ENCODE results near the gene BICDL1. TPM values are rescaled to one million over a fixed set of nuclear protein-coding genes. Genes with fewer than 3 reads are reported as not detected.
"Not testable (repeated sequence)": the region's sequence is repeated elsewhere in the genome, so short reads cannot be mapped to it uniquely, and the experiment has no call there.

The BICDL1 gene, protein sequence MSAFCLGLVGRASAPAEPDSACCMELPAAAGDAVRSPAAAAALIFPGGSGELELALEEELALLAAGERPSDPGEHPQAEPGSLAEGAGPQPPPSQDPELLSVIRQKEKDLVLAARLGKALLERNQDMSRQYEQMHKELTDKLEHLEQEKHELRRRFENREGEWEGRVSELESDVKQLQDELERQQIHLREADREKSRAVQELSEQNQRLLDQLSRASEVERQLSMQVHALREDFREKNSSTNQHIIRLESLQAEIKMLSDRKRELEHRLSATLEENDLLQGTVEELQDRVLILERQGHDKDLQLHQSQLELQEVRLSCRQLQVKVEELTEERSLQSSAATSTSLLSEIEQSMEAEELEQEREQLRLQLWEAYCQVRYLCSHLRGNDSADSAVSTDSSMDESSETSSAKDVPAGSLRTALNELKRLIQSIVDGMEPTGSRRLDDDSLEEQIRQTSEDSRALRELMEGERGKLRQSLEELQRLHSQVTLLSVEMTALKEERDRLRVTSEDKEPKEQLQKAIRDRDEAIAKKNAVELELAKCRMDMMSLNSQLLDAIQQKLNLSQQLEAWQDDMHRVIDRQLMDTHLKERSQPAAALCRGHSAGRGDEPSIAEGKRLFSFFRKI
- under 1 TPM in 5 of 6 donors, not detected in 1; 0.12 to 0.40 (median 0.30) TPM for polyA plus RNA-seq (ENCODE audit: low read depth in 6 of 6)

DNA sequence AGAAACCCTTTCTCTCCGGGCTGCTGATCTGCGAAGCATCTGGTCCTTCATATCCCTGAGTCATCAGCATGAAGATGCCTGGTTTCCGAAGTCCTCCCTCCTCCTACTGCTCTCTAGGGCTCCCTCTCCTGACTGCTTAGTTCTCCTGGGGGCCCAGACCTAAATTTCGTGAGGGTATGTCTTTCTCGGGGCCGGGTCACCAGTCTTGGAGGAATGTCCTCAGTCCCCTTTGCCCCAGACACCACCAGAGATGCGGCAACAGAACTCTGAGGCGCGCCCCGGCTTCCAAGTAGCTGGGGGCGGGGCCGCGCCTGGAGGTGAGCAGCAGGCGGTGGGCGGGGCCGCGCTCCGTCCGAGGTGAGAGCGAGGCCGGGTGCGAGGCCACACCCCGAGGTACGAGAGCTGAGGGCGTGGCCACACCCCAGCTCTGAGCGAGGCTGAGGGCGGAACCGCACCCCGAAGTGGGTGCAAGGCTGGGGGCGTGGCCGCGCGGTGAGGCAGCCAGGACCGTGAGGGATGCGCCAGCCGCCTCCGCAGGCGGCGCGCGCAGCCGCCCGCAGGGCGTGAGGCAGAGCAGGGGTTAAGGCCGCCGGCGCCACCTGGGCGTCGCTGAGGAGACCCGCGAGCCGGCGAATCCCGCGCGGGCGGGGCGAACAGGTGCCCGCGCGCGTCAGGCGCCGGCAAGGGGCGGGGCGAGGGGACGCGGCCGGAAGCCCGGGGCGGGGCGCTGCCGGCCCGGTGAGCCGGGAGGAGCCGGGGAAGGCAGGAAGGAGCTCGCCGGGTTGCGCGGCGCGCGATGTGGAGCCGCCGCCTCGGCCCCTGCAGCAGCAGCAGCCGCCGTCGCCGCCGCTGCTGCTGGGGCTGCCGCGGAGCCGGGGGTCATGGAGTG, at the start of gene BICDL1:
Gene BICDL1, plus strand, starts transcription at position 765 of the 889 bp plus-strand sequence. CDS start 633 bp downstream, outside the sequence.
- DNase-seq, result peak; percentile 96
- Mint-ChIP-seq H3K9me3 (no peaks in the 10 kb centered on the region), H3K4me1 (peaks cover 13 to 16% (median 14%) of the 10 kb centered on the region in 3 donors), H3K27me3 (peaks cover 3 to 14% (median 7%) of the 10 kb centered on the region in 3 donors), H3K4me3 (peak within 1 kb of the TSS; percentile 82 to 92 (median 87)), H3K27ac (peak within 1 kb of the TSS; percentile 59 to 95 (median 92)), H3K36me3 (no peaks in the 10 kb centered on the region)
- ATAC-seq (ENCODE audit: low read depth in 2 of 2), result peak; percentile 75 to 76

DNA sequence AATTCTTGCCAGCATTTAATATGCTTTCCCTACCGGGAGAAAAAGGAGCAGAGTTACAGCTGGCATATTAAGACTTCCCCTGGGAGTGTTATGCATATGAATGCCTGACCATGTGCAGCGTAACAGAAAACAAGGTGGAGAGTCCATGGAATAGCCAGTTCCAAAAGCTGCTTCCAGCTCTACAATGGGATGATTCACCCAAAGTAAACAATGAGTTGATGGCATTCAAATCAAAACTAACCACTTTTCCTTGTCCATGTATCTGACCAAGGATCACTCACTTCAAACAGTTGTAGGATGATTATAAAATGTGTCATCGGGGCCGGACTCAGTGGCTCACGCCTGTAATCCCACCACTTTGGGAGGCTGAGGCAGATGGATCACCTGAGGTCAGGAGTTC, 48.1 kb upstream of the BICDL1 start:
- H3K4me3 Mint-ChIP-seq, result no peak overlapping the region
- H3K27ac Mint-ChIP-seq, result no peak overlapping the region

DNA sequence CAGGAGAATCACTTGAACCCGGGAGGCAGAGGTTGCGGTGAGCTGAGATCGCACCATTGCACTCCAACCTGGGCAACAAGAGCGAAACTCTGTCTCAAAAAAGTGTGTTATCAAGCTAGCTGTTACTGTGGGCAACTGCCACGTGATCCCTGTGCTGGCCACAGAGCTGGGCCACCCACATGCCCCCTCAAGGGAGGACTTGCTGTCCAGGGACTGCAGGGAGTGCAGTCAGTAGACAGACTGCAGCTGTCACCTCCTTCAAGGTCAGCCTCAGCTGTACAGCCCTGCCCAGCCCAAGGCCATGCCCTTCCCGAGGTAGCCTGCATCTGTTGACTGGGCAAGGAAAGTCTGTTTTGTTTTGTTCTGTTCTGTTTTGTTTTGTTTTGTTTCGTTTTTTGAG, 46.6 kb upstream of the BICDL1 start:
- no peak overlapping the region for H3K4me3 Mint-ChIP-seq
- ATAC-seq (ENCODE audit: low read depth in 2 of 2), result no peak
- H3K36me3 Mint-ChIP-seq, result no peaks in the 10 kb centered on the region
- H3K27ac Mint-ChIP-seq, result no peak overlapping the region
- H3K27me3 Mint-ChIP-seq, result peaks cover 13 to 19% (median 19%) of the 10 kb centered on the region in 3 donors
- DNase-seq, result no peak
- H3K4me1 Mint-ChIP-seq, result no peaks in the 10 kb centered on the region
- H3K9me3 Mint-ChIP-seq, result no peaks in the 10 kb centered on the region

More for the DNA sequence above, 48.1 kb upstream of the BICDL1 start:
- no peaks in the 10 kb centered on the region for H3K4me1 Mint-ChIP-seq
- no peak for DNase-seq
- no peaks in the 10 kb centered on the region for H3K36me3 Mint-ChIP-seq
- no peak for ATAC-seq (ENCODE audit: low read depth in 2 of 2)
- no peaks in the 10 kb centered on the region for H3K9me3 Mint-ChIP-seq
- H3K27me3 Mint-ChIP-seq, result peaks cover 13 to 31% (median 23%) of the 10 kb centered on the region in 3 donors

DNA sequence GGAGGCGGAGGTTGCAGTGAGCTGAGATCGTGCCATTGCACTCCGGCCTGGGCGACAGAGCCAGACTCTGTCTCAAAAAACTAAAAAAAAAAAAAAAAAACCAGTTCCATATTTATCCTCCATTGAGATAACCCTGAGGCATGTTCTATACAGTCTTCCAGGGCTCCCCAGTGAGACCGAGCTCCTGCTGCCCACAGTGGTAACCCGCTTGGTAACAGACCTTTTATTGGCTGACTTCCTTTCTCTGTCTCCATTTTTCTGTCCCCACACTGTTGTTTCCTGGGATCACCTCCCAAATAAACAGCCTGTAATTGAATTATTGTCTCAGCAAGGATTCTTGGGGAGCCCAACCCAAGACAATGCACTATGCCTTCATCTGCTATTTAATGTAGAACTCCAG, 42.8 kb upstream of the BICDL1 start:
- no peak for ATAC-seq (ENCODE audit: low read depth in 2 of 2)
- Mint-ChIP-seq H3K9me3 (no peaks in the 10 kb centered on the region), H3K4me1 (no peaks in the 10 kb centered on the region), H3K27me3 (peaks cover 7 to 20% (median 20%) of the 10 kb centered on the region in 3 donors), H3K36me3 (no peaks in the 10 kb centered on the region), H3K27ac (peak overlapping the region in 1 of 6 donors; percentile 63), H3K4me3 (no peak overlapping the region)
- no peak for DNase-seq

DNA sequence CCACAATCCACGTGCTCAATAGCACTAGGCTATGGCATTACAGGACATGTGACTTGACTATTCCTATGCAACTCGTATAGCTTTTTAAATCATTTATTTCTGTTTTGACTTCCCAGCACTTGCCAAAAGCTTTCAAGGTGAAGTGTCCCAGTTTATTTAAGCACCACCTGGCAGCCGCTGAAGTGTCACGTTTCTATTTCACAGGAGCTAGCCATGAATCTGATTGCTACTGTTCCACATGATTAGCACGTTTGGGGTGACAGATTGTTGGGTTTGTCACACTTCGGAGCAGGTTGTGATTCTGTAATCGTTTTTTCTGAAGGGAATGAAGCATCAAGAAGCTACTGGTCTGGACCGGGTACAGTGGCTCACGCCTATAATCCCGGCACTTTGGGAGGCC, 39.9 kb upstream of the BICDL1 start:
- ATAC-seq (ENCODE audit: low read depth in 2 of 2) (no peak), DNase-seq (no peak)
- Mint-ChIP-seq H3K4me3 (no peak overlapping the region), H3K27me3 (peaks cover 7 to 19% (median 15%) of the 10 kb centered on the region in 3 donors), H3K9me3 (no peaks in the 10 kb centered on the region), H3K4me1 (no peaks in the 10 kb centered on the region), H3K36me3 (no peaks in the 10 kb centered on the region), H3K27ac (no peak overlapping the region)

DNA sequence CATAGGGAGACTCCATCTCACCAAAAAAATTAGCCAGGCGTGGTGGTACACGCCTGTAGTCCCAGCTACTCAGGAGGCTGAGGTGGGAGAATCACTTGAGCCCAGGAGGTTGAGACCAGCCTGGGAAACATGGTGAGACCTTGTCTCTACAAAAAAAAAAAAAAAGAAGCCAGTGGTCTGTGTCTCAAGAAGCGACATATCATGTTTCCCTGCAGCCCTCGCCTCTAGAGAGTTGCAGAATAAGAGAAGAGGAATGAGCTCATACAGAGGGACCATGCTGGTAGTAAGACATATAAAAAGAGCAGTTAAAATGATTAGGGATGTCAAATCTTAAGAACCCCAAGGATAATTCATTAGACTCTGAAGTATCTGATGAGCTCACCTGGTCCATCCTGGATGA, 39.4 kb upstream of the BICDL1 start:
- Mint-ChIP-seq H3K4me3 (no peak overlapping the region), H3K9me3 (peaks cover 0 to under 1% (median 0%) of the 10 kb centered on the region in 7 donors), H3K36me3 (no peaks in the 10 kb centered on the region), H3K4me1 (no peaks in the 10 kb centered on the region), H3K27me3 (peaks cover 7 to 19% (median 15%) of the 10 kb centered on the region in 3 donors), H3K27ac (no peak overlapping the region)
- ATAC-seq (ENCODE audit: low read depth in 2 of 2) (no peak), DNase-seq (no peak)

DNA sequence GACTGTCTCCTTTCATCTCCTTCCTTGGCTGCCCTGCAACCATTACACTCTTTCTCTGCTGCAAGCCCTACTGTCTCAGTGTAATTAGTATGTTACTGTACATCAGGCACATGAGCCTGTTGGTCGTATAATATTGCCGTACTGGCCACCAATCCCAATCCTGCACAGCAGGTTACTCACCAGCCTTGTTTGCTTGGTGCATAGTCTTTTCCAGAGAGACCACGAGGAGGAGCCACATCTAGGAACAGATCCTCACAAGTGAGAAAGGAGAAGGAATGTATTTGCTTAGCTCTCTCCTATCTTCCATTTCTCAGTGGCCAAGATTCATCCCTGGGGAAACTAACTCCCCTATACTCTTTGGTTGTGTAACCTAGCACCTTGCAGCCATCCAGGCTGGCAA, 33.0 kb upstream of the BICDL1 start:
- ATAC-seq (ENCODE audit: low read depth in 2 of 2) (no peak), DNase-seq (no peak)
- Mint-ChIP-seq H3K27ac (peak overlapping the region in 1 of 6 donors; percentile 25), H3K36me3 (peaks cover 0 to 12% of the 10 kb centered on the region in 2 donors), H3K4me3 (no peak overlapping the region), H3K9me3 (peaks cover 9 to 38% (median 24%) of the 10 kb centered on the region in 7 donors), H3K27me3 (peaks cover 6 to 12% (median 9%) of the 10 kb centered on the region in 3 donors), H3K4me1 (no peaks in the 10 kb centered on the region)

DNA sequence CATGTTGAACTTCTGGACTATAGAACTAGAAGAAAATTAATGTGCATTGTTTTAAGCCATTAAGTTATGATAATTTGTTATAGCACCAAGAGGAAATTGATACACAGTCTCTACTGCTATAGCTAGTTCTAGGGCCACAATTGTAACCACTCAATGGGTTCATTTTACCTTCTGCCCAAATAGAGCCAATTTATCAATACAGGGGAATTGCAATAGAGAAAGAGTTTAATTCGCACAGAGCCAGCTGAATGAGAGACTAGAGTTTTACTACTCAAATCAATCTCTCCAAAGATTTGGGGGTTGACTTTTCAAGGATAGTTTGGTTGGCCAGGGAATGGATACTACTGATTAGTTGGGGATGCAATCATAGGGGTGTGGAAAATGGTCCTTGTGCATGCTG, 31.9 kb upstream of the BICDL1 start:
- H3K9me3 Mint-ChIP-seq, result peaks cover 9 to 38% (median 24%) of the 10 kb centered on the region in 7 donors
- DNase-seq (no peak), ATAC-seq (ENCODE audit: low read depth in 2 of 2) (no peak)
- no peak overlapping the region for H3K27ac Mint-ChIP-seq
- peaks cover 0 to 12% of the 10 kb centered on the region in 2 donors for H3K36me3 Mint-ChIP-seq
- no peaks in the 10 kb centered on the region for H3K4me1 Mint-ChIP-seq
- no peak overlapping the region for H3K4me3 Mint-ChIP-seq
- peaks cover 6 to 12% (median 9%) of the 10 kb centered on the region in 3 donors for H3K27me3 Mint-ChIP-seq

DNA sequence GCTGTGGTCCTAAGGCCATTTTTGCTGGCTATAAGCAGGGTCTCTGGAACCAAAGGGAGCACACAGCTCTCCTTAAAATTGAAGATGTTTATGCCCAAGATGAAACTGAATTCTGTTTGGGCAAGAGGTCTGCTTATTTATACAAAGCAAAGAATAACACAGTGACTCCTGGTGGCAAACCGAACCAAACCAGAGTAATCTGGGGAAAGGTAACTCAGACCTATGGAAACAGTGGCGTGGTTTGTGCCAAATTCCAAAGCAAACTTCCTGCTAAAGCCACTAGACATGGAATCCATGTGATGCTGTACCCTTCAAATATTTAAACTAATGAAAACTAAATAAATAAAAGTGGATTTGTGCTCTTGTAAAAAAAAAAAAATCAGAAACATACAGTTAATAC, 29.6 kb upstream of the BICDL1 start:
- Mint-ChIP-seq H3K4me1 (no peaks in the 10 kb centered on the region), H3K36me3 (peaks cover 0 to 12% of the 10 kb centered on the region in 2 donors), H3K27ac (no peak overlapping the region), H3K27me3 (peaks cover 6 to 13% (median 12%) of the 10 kb centered on the region in 3 donors), H3K4me3 (no peak overlapping the region), H3K9me3 (peaks cover 9 to 38% (median 24%) of the 10 kb centered on the region in 7 donors)
- ATAC-seq (ENCODE audit: low read depth in 2 of 2), result no peak
- no peak for DNase-seq

DNA sequence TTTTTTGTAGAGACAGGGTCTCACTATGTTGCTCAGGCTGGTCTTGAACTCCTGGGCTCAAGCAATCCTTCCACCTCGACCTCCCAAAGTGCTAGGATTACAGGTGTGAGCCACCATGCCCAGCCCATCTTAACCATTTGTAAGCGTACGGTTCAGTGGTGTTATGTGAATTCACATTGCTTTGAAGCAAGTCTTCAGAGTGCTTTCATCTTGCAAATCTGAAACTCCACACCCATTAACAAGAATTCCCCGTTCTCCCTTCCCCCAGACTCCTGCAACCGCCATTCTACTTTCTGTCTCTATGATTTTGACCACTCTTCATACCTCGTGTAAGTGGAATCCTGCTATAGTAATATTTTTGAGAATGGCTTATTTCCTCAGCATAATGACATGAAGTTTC, 24.9 kb upstream of the BICDL1 start:
- no peak overlapping the region for H3K4me3 Mint-ChIP-seq
- DNase-seq (no peak), ATAC-seq (ENCODE audit: low read depth in 2 of 2) (no peak)
- no peaks in the 10 kb centered on the region for H3K36me3 Mint-ChIP-seq
- H3K9me3 Mint-ChIP-seq, result peaks cover 0 to 2% (median 0%) of the 10 kb centered on the region in 7 donors
- peak overlapping the region in 1 of 6 donors; percentile 53 for H3K27ac Mint-ChIP-seq
- H3K27me3 Mint-ChIP-seq, result peaks cover 6 to 17% (median 13%) of the 10 kb centered on the region in 3 donors
- no peaks in the 10 kb centered on the region for H3K4me1 Mint-ChIP-seq

DNA sequence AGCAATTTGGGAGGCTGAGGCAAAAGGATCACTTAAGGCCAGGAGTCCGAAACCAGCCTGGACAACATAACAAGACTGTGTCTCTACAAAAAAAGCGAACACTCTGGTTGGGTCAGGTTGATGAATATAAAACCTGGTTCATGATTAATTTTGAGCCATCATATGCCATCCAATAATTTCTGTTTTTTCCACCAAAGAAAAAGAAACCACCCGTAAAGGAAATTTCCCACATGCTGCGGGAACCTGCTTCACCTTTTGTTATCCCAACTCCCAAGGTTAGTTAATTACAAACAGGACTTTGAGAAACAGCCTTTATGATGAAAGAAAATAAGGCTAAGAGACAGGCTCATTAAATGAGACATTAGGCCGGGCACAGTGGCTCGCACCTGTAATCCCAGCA, 24.1 kb upstream of the BICDL1 start:
- ATAC-seq (ENCODE audit: low read depth in 2 of 2), result no peak
- H3K4me3 Mint-ChIP-seq, result no peak overlapping the region
- no peaks in the 10 kb centered on the region for H3K4me1 Mint-ChIP-seq
- H3K9me3 Mint-ChIP-seq, result peaks cover 0 to 2% (median 0%) of the 10 kb centered on the region in 7 donors
- no peak for DNase-seq
- no peak overlapping the region for H3K27ac Mint-ChIP-seq
- peaks cover 6 to 18% (median 17%) of the 10 kb centered on the region in 3 donors for H3K27me3 Mint-ChIP-seq
- no peaks in the 10 kb centered on the region for H3K36me3 Mint-ChIP-seq

DNA sequence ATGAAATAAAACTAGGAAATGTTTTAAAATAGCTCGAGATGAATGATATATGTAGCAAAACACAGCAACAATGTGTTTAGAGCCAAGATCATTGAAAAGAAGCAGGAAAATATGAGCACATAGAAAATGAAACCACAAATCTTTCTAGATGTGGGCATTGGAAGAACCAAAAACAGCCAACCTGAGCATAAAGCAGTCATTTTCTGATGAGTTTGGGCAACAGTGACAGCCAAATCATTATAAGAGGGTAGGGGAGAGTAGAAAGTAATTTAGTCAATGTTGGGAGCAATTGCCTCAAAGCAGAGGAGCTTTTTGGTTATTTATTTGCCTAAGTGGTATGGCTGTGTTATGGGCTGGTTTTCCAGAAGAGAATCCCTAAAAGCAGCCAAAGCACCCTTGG, 8.8 kb upstream of the BICDL1 start:
- H3K4me1 Mint-ChIP-seq, result no peaks in the 10 kb centered on the region
- DNase-seq (no peak), ATAC-seq (ENCODE audit: low read depth in 2 of 2) (no peak)
- H3K4me3 Mint-ChIP-seq, result no peak overlapping the region
- H3K27me3 Mint-ChIP-seq, result peaks cover 36 to 47% (median 45%) of the 10 kb centered on the region in 3 donors
- H3K36me3 Mint-ChIP-seq, result no peaks in the 10 kb centered on the region
- no peaks in the 10 kb centered on the region for H3K9me3 Mint-ChIP-seq
- H3K27ac Mint-ChIP-seq, result no peak overlapping the region

DNA sequence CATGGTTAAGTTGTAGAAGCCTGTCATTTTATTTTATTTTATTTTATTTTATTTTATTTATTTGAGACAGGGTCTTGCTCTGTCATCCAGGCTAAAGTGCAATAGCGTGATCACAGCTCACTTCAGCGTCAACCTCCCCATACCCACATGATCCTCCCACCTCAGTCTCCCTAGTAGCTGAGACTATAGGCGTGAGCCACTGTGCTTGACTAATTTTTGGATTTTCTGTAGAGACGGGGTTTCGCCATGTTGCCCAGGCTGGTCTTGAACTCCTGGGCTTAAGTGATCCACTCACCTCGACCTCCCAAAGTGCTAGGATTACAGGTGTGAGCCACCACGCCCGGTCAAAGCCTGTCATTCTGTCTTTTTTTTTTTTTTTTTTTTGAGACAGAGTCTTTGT, 8.3 kb upstream of the BICDL1 start:
- H3K4me3 Mint-ChIP-seq; DNase-seq; ATAC-seq (ENCODE audit: low read depth in 2 of 2); H3K4me1 Mint-ChIP-seq; H3K9me3 Mint-ChIP-seq; H3K27ac Mint-ChIP-seq; H3K36me3 Mint-ChIP-seq: not testable (repeated sequence)
- H3K27me3 Mint-ChIP-seq, result peaks cover 36 to 45% (median 44%) of the 10 kb centered on the region in 3 donors
